Gastroesophageal sphincter (tissue), 3 donors: Measurements from ENCODE around the gene TTLL12.

Experiments
- CTCF ChIP-seq, 4 experiments: fragments of 200-600 bp in 2 of 4; fragments of 450-650 bp in 2 of 4; sonication (generic) in 1 of 4; IDR thresholded peaks; one replicate each; pipeline ENCODE4 v1.5.1; 2017 to 2019; ENCODE audit warnings: antibody characterized with exemption in 4 of 4, mild to moderate bottlenecking in 2 of 4, moderate library complexity in 2 of 4
- EP300 ChIP-seq: sonication (generic); formaldehyde crosslinking; IDR thresholded peaks from one replicate; pipeline ENCODE4 v1.6.1; 2017; ENCODE audit warnings: antibody characterized with exemption, mild to moderate bottlenecking
- POLR2A ChIP-seq, 2 donors: fragments of 450-650 bp; IDR thresholded peaks; one replicate each; pipeline ENCODE4 v1.6.1; 2017; ENCODE audit warnings: antibody characterized with exemption in 2 of 2, mild to moderate bottlenecking in 2 of 2, moderate library complexity in 1 of 2
- POLR2AphosphoS5 ChIP-seq: sonication (generic); formaldehyde crosslinking; IDR thresholded peaks from one replicate; pipeline ENCODE4 v1.6.1; 2017; ENCODE audit warnings: antibody characterized with exemption

GRCh38 chr22:43147821-43148220 lies 39.1 kb downstream of the TTLL12 start:
- TF ChIP-seq CTCF (IDR thresholded peaks at IDR 0.05) (no peak), POLR2A (IDR thresholded peaks at IDR 0.05) (no peak), EP300 (no peak), POLR2AphosphoS5 (no peak)
